ENCODE measurements around the gene PRKAG2. TPM values are rescaled to one million over a fixed set of nuclear protein-coding genes. Genes with fewer than 3 reads are reported as not detected.

The PRKAG2 gene
- total and polyA plus RNA-seq, 9 donors: 9.3 to 37.7 (median 22.6) TPM

DNA sequence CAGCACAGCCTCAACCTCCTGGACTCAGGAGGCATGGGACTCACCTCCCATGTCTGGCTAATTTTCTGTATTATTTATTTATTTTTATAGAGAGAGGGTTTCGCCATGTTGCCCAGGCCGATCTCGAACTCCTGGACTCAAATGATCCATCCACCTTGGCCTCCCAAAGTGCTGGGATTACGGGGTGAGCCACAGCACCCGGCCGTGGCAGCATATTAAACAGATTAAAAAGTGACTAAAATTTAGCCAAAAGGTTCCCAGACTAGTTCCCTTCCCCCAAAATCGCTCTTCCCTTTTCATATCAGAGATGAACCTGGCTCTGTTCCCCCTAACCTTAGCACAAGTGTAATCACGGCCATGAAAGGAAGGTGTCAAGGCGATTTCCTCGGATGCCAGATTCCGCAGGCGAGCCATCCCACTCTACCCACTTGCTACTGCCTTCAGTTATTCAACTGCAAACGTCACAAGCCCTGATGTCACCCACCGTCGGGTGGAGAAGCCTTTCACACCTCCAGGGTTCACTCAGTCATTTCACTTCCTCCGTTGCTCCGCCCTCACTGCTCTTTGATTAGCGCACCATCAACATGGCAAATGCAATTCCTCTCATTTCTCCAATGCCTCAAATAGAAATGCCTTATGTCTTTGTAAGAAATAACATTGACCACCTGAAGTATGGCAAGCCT is 252.5 kb downstream of the PRKAG2 start:
- Histone ChIP-seq H3K27ac (no peak overlapping the region), H3K9me3 (no peaks in the 10 kb centered on the region), H3K36me3 (no peaks in the 10 kb centered on the region), H3K4me1 (ENCODE audit: insufficient read depth) (no peaks in the 10 kb centered on the region), H3K4me3 (no peak overlapping the region), H3K27me3 (no peaks in the 10 kb centered on the region)
- no peak for DNase-seq
- intact Hi-C loops (cut with DNase I): no loop called here
- TF ChIP-seq POLR2A (IDR thresholded peaks at IDR 0.05): no peak
- no peak for TF ChIP-seq EP300 (IDR thresholded peaks at IDR 0.05)
- TF ChIP-seq, protein P1, sequence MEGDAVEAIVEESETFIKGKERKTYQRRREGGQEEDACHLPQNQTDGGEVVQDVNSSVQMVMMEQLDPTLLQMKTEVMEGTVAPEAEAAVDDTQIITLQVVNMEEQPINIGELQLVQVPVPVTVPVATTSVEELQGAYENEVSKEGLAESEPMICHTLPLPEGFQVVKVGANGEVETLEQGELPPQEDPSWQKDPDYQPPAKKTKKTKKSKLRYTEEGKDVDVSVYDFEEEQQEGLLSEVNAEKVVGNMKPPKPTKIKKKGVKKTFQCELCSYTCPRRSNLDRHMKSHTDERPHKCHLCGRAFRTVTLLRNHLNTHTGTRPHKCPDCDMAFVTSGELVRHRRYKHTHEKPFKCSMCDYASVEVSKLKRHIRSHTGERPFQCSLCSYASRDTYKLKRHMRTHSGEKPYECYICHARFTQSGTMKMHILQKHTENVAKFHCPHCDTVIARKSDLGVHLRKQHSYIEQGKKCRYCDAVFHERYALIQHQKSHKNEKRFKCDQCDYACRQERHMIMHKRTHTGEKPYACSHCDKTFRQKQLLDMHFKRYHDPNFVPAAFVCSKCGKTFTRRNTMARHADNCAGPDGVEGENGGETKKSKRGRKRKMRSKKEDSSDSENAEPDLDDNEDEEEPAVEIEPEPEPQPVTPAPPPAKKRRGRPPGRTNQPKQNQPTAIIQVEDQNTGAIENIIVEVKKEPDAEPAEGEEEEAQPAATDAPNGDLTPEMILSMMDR (IDR thresholded peaks at IDR 0.05): no peak
- 88 to 91% (median 90%) methylated on average over 18 of the region's 18 CpGs for whole genome bisulfite sequencing, 3 donors

DNA sequence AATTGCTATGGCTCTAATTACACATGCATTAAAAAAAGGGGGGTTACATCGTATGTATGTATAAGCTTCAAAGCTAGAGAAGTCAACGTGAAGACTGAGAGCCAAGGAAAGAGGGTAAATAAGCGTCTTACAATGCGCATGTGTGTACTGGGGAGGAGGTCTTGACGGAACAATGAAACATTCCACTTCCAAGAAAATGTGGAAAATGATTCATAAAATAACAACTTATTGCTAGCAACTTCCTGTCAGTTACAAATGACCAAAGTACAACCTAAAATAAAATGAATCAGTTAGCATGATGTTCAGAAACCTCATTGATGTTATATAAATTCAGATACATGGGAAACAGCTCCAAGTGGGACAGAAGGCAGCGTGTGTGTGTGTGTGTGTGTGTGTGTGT is 253.1 kb downstream of the PRKAG2 start:
- Histone ChIP-seq H3K27ac (no peak overlapping the region), H3K36me3 (no peaks in the 10 kb centered on the region), H3K4me1 (ENCODE audit: insufficient read depth) (no peaks in the 10 kb centered on the region), H3K9me3 (no peaks in the 10 kb centered on the region), H3K4me3 (no peak overlapping the region), H3K27me3 (no peaks in the 10 kb centered on the region)
- 85 to 90% (median 85%) methylated on average over 6 of the region's 6 CpGs for WGBS, 3 donors
- intact Hi-C loops (cut with DNase I): no loop called here
- TF ChIP-seq, protein P1 (IDR thresholded peaks at IDR 0.05): no peak
- TF ChIP-seq POLR2A (IDR thresholded peaks at IDR 0.05): no peak
- no peak for TF ChIP-seq EP300 (IDR thresholded peaks at IDR 0.05)
- no peak for DNase-seq

DNA sequence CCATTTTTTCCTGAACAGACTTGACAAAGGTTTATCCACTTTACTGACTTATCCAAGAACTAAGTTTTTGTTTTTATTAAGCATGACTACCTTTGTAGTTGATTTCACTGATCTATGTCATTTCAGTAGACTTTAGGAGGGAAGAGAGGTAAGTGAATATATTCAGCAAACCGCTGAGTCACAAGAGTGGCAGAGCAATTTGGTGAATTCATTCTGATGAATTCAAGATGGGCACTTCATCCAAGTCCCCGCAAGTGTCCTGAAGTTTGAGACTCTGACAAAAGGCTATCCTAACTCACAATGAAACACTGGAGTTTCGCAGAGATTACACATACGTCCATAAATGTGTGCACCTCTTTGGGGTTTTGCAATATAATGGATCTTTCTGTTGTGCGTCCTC is 255.0 kb downstream of the PRKAG2 start:
- no peak for DNase-seq
- Histone ChIP-seq H3K4me3 (no peak overlapping the region), H3K9me3 (no peaks in the 10 kb centered on the region), H3K27me3 (no peaks in the 10 kb centered on the region), H3K36me3 (no peaks in the 10 kb centered on the region), H3K27ac (no peak overlapping the region), H3K4me1 (ENCODE audit: insufficient read depth) (no peaks in the 10 kb centered on the region)
- intact Hi-C loops (cut with DNase I): no loop called here
- WGBS, 3 donors: 83 to 95% (median 91%) methylated on average over 5 of the region's 5 CpGs
- TF ChIP-seq EP300 (IDR thresholded peaks at IDR 0.05) (no peak), POLR2A (IDR thresholded peaks at IDR 0.05) (no peak)
- TF ChIP-seq, protein P1 (IDR thresholded peaks at IDR 0.05): no peak

DNA sequence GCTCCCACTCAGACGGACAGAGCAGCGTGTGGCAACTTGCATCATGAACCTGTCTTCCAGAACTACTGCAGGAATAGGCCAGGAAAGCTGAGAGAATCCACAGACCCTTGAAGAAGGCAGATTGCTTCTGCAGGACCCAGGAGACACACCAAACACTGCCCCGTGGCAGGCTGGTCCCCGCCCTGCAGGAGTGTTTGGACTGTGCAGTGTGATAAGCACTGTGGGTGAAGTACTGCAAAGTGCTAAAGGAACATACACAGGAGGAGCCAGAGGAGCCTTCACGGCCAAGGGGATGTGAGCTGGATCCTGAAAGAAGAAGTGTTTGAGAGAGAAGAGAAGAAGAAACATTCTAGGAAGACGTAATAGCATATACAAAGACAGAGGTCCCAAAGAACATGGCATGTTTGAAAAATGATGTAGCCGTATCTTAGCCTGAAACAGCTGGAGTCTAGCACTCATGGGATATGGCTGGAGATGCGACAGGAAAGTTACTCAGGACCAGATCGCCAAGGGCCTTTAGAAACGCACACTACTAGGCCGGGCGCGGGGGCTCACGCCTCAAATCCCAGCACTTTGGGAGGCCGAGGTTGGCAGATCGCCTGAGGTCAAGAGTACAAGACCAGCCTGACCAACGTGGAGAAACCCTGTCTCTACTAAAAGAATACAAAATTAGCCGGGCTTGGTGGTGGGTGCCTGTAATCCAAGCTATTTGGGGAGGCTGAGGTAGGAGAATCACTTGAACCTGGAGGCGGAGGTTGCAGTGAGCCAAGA is 260.3 kb downstream of the PRKAG2 start:
- 74 to 79% (median 78%) methylated on average over 19 of the region's 19 CpGs for WGBS, 3 donors
- no peaks in the 10 kb centered on the region for H3K4me1 ChIP-seq (ENCODE audit: insufficient read depth)
- no peaks in the 10 kb centered on the region for H3K36me3 ChIP-seq
- intact Hi-C loops (cut with DNase I): no loop called here
- no peak overlapping the region for H3K27ac ChIP-seq
- TF ChIP-seq, protein P1 (IDR thresholded peaks at IDR 0.05): no peak
- TF ChIP-seq EP300 (IDR thresholded peaks at IDR 0.05) (no peak), POLR2A (IDR thresholded peaks at IDR 0.05) (no peak)
- no peak for DNase-seq
- no peak overlapping the region for H3K4me3 ChIP-seq
- no peaks in the 10 kb centered on the region for H3K9me3 ChIP-seq
- no peaks in the 10 kb centered on the region for H3K27me3 ChIP-seq
